Measurements from ENCODE around the gene DLGAP1.
"Not testable (repeated sequence)": the region's sequence is repeated elsewhere in the genome, so short reads cannot be mapped to it uniquely, and the experiment has no call there.

Gene DLGAP1

DNA sequence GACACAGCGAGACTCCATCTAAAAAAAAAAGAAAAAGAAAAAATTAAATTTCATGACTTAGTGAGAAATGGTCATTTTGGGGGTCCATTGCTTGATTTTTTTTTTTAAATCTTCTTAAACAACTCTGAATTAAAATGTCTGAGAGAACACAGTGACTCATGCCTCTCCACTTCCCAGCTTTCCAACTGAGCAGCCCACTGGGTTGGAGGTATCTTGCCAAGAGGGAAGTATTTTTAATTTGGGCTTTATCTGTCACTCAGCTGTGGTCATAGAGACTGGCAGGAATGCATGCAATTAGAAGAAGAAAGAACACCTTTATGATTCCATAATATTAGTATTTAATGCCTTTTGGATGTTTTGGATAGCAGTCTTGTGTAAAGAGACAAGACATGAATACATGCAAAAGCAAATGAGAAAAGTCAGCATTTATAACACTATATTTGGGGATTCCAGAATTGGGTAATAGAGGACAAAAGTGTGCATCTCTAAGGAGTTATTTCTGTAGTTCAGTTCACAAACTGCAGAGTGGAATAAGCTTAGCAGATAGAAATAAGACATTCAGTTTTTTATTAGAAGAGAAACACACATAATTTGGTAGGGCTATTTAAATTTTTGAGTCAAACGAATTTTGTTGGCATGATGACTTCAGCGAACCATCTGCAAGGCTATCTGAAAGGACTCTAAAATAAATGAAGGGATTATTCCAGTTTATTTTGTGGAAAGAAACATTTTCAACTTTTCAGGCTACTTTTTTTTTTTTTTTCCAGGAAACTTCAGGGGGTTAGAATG lies 750.4 kb downstream of the DLGAP1 start:
- no peak for DNase-seq

DNA sequence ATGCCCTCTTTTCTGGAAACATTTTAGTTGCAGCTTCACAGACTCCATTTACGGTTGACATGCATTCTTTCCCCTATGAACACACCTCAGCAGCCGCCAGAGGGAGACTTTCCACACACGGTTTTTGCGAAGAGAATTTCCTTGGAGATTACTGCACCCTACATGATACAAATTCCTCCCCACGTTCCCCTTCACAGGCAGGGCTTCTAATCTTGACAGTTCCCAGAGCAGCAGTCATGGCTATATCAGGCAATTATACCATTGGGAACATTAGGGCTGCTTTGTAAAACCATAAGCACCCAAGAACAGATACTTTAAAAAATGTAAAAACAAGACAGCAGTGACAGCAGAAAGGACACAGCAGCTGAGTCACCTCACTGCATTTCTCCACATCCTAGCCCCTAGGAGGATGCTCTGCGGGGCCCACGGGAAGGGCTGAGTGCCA lies 751.4 kb downstream of the DLGAP1 start:
- DNase-seq: no peak

DNA sequence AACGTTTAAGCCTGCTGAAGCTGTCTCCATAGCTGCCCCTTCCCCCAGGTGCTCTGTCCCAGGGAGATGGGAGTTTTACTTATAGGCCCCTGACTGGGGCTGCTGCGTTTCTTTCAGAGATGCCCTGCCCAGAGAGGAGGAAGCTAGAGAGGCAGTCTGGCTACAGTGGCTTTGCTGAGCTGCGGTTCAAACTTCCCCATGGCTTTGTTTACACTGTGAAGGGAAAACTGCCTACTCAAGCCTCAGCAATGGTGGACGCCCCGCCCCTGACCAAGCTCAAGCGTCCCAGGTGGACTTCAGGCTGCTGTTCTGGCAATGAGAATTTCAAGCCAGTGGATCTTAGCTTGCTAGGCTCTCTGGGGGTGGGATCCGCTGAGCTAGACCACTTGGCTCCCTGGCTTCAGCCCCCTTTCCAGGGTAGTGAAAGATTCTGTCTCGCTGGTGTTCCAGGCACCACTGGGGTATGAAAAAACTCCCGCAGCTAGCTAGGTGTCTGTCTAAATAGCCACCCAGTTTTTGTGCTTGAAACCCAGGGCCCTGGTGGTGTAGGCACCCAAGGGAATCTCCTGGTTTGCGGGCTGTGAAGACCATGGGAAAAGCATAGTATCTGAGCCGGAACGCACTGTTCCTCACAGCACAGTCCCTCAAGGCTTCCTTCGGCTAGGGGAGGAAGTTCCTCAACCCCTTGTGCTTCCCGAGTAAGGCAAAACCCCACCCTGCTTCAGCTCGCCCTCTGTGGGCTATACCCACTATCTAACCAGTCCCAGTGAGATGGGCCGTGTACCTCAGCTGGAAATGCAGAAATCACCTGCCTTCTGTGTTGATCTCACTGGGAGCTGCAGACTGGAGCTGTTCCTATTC lies 755.2 kb downstream of the DLGAP1 start:
- DNase-seq: not testable (repeated sequence)

DNA sequence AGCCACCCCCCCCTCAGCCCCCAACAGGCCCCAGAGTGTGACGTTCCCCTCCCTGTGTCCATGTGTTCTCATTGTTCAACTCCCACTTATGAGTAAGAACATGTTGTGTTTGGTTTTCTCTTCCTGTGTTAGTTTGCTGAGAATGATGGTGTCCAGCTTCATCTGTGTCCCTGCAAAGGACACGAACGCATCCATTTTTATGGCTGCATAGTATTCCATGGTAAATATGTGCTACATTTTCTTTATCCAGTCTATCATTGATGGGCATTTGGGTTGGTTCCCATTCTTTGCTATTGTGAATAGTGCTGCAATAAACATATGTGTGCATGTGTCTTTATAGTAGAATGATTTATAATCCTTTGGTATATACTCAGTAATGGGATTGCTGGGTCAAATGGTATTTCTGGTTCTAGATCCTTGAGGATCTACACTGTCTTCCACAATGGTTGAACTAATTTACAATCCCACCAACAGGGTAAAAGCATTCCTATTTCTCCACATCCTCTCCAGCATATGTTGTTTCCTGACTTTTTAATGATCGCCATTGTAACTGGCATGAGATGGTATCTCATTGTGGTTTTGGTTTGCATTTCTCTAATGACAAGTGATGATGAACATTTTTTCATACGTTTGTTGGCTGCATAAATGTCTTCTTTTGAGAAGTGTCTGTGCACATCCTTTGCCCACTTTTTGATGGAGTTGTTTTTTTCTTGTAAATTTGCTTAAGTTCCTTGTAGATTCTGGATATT lies 760.9 kb downstream of the DLGAP1 start:
- DNase-seq: not testable (repeated sequence)

DNA sequence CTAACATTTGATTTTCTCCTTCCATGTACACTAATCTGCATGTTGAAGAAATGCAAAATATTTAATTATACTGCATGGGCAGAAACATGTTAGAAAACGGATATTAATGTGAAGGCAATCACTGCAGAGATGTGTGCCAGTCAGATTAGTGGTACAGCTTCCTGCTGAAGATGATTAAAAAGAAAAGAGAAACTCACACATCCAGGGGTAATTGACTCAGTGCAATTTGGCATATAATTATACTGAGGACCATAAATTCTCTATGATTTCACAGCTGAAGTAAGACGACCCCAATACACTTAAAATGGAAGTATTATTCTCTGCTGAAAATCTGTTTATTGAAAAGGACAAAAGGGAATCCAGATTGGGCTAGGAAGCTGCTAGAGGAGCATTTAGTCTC lies 761.7 kb downstream of the DLGAP1 start:
- no peak for DNase-seq

DNA sequence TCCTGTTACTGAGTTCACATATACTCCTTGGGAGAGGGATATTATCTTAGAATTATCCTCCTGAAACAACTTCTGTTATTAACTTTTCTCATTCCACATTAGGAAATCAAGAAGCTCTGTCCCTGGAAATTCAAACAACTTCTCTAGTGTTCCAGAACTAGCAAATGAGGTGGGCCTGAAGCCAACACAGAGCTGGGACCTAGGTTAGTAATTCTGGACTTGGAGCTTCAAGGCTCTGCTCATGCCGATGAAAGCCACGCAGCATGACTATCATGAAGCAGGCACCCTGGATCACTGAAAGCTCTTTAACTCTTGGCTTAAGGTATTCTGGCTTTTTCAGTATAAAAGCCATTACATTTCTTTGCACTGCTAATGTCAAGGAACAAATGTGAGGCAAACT lies 762.4 kb downstream of the DLGAP1 start:
- no peak for DNase-seq

DNA sequence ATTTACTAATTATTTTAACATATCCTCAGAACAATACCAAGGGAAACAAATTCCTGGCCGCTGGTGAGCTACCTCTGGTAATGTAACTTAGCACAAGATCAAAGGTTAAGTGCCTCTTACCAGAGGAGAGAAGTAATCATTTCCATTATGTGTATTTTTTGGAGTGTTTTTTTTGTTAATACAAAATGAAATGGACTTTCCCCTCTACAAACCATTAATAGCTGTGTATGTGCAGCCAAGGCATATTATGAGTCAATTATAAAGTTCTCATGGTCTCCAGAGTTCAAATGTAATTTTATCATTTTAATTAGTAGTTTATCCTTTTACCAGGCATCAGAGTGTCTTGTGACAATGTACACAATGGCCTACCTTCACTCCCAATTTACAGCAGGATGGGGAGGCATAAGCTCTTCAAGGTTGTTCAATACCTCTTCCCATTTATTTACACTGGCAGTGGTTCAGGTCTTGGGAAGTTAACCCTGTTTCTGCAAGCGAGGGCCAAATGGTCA lies 762.9 kb downstream of the DLGAP1 start:
- DNase-seq: no peak

DNA sequence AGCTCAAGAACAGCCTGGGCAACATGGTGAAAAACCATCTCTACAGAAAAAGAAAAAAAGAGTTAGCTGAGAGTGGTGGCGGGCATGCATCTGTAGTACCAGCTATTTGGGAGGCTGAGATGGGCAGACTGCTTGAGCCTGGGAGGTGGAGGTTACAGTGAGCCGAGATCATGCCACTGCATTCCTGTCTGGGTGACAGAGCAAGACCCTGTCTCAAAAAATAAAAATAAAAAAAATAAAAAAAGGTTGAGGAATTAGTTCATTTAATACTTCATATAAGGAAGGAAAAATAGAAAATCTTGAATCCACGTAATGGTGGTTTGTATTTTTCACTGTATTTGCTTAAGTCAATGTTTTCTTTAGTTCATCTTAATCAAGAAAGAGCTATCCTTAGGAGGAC lies 763.4 kb downstream of the DLGAP1 start:
- DNase-seq: no peak

DNA sequence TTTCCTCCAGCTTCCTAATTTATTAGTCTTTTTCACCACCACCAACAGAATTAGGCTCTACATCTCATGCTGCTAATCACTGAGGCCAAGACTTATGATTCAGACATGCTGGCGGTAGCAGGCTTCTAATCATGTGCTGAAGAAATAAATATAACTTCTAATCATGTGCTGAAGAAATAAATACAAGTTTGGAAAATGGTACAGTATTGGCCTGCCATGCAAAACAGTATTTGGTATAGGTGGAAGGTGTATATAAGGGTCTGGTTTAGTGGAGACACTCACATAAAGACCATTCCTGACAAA lies 764.4 kb downstream of the DLGAP1 start:
- DNase-seq: no peak

DNA sequence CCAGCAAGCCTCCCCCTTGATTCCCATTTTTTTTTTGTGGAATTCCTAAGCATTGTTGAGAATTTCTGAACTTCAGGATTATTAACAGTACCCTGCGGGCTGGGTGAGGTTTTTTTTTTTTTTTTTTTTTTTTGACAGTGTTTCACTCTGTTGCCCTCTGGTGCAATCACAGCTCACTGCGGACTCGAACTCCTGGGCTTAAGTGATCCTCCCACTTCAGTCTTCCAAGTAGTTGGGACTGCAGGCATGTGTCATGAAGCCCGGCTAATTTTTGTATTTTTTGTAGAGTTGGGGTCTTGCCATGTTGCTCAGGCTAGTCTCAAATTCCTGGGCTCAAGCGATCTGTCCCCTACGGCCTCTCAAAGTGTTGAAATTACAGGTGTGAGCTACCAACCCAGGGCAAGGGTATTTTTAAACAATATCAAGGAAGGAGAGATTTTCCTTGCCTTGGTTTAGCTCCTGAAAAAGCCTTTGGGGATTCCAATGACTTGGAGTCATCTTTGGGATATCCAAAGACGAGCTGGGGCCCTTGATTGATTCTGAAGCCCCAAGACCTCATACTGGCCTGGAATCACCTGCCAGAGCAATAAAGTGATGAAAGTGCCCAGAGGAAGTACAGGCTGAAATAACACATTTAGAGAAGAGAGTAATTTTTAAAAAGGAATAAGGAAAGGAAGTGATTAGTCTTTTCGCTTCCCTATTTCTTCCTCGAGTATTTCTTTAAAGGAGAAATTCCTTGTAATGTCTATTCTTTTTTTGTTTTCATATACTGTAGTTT lies 764.9 kb downstream of the DLGAP1 start:
- no peak for DNase-seq

DNA sequence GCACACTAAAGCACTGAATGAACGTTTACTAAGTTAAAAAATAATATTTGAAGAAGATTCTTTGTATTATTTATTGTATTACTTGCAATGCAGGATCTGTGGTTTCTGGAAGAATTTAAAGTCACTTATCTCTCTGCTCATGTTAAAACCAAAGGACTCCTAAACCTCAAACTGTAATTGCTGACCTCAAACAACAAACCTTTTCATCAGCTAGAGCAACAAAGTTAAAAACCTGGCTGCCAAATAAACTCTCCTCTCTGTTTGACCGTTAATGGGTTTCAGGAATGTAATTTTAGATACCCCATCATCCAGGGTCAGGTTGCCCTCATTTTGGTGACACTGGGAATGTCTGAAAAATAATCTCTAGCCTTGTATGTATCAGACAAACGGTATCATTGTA lies 766.0 kb downstream of the DLGAP1 start:
- no peak for DNase-seq

DNA sequence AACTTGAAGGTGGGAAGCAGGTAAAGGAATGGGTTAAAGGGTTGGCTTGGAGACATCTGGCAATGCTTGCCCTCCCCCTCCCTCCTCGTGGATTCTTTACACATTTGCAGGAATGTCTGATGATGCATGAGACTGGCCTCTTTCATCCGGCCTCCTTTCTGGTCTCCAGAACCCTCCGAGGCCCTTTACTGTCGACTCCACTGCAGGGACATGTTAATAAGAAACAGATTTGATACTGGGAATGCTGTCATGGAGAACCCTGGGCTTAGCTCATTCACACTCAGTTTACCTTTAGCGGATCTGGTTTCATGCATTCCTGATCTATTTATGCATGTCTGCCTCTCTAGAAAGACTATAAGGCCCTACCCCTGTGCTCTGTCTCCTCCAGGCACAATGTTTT lies 766.4 kb downstream of the DLGAP1 start:
- peak; percentile 66 for DNase-seq

DNA sequence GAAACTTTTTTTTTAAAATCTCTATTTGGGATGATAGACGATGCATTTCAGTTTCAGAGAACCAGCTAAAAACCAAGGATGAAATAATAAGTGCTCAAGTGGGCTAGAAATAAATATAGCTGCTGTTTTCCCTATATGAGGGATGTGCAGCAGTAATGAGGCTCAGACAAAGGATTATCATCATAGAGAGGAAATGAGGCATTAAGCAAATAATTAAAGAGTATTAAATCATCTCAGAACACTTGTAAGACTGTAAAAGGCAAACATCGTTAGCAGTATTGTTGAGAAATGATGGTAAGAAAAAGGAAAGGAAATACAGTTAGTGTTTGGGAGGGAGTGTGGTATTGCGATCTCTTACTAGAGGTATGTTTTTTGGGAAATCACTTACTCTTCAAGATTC lies 771.6 kb downstream of the DLGAP1 start:
- DNase-seq: no peak

DNA sequence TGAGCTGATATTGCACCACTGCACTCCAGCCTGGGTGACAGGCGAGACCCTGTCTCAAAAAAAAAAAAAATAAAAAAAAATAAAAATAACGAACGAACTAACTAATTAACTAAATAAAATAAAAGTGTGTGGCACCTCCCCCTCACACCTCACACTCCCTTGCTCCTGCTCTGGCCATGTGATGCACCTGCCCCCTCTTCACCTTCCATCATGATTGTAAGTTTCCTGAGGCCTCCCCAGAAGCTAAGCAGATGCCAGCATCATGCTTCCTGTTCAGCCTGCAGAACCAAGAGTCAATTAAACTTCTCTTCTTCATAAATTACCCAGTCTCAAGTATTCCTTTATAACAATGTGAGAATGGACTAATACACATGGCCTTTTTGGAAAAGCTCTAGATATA lies 773.0 kb downstream of the DLGAP1 start:
- DNase-seq: no peak

DNA sequence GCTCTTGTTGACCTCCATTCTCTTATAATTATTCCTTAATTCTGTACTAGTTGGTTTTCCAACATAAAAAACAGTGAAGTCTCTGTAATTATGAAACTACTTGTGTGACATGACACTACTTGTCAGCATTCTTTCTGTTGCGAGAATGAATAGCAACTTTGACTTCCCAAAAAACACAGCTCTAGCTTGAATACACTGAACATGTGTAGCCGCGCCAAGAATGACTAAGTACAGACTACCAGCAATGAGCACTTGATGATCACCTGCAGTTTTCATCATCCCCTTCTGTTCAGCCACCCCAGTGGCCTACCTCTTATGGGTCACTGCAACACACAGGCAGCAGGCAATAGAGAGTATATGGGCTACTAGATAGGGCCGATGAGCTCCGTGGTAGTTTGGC lies 775.9 kb downstream of the DLGAP1 start:
- DNase-seq: no peak

DNA sequence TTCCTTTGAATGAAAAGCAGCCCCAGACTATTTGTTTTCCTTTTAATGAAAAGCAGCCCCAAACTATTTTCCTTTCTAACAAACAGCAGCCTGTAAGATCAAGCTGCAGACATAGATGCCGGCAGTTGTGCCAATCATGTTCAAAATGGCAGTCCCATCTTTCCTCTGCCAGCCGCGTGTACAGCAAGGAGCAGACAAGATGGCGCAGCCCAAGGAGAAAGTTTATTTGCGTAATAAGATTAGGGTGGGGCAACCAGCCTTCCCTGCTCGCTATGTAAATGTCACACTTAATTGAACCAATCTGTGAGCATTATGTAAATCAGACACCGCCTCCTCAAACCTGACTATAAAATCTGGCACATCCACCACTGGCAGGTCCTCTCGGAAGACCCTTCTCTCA lies 779.1 kb downstream of the DLGAP1 start:
- no peak for DNase-seq

DNA sequence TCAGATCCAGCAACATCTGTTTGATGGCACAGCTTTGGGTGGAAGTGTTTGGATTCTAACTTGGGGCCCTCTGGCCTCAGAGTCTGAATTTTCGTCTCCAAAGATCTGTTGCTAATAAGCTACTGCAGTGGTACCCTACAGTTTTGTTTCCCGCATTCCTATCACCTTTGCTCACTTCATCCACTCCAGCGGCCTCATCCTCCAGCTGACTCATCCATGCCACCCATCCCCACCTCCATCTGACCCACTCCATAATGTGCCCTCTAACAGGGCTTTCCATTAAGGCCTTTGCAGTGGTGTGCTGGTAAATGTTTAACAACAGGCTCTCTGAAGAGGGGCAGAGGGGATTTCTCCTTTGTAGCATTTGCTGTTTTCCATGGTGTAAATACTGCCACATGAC lies 779.7 kb downstream of the DLGAP1 start:
- no peak for DNase-seq

DNA sequence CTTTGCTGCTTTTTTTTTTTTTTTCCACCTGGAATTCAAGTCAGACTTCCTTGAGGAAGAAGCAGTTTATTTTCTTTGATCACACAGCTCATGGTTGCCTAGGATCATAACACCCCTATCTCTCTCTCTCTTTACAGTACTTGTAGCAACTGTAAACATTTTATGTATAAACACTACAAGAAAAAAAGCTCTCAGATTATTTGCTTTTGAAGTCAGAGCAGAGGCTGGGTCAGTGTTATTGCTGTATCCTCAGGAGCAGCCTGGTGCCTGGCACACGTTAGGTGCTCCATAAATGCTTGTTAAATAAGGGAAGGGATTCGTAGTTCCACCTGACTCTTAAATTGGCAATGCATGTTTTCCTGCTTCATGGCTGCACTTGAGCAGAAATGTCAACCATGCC lies 783.9 kb downstream of the DLGAP1 start:
- no peak for DNase-seq

DNA sequence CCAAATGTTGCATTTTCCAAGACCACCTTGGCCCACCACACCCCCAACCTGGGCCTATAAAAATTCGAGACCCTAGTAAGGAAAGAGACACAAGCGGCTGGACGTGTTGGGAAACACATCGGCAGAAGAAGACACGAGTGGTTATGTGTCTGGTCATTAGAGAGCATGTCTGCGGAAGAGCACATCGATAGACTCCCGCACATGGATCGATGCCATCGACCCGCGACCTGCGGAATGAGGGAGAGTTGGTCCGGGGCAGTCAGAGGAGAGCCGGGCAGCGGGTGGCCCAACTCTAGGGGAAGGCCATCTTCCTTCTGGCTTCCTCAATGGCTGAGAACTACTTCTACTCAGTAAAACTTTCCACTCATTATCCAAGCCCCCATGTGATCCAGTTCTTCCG lies 785.7 kb downstream of the DLGAP1 start:
- no peak for DNase-seq

DNA sequence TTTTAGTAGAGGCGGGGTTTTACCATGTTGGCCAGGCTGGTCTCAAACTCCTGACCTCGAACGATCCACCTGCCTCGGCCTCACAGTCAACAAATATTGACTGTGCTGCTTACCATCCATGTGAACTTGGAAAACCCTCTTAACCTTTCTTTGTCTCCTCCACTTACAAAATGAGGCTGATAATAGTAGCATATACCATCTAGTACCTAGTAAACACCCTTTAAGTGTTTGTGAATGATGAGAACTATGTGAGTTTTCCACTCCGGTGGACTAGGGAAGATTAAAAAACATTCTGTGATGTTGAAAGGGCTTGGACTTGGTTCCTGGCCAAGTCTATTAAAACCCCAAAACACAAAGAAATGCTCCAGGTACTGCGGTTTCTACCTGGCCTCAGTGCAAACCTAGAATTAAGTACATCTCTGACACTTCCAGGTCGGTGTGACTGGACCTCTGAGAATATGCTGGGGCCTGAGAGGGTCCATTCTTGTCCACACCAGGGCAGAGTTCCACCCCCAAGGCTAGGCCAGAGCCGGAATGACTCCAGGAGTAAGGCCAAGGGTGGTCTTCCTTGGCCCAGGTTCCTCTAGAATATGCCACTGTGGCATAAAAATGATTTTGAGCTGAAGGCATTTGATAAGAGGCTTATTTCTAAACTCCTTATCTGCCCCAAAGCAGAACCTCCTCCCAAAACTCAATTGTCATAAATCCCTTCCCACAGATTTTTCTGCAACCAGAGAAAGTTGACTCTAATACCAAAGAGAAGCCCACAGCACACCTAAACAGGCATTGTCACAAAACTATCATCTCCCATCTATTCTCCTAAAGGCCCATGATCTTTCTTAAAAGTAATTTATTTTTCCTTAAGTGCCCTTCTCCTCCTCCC lies 787.6 kb downstream of the DLGAP1 start:
- DNase-seq: no peak

DNA sequence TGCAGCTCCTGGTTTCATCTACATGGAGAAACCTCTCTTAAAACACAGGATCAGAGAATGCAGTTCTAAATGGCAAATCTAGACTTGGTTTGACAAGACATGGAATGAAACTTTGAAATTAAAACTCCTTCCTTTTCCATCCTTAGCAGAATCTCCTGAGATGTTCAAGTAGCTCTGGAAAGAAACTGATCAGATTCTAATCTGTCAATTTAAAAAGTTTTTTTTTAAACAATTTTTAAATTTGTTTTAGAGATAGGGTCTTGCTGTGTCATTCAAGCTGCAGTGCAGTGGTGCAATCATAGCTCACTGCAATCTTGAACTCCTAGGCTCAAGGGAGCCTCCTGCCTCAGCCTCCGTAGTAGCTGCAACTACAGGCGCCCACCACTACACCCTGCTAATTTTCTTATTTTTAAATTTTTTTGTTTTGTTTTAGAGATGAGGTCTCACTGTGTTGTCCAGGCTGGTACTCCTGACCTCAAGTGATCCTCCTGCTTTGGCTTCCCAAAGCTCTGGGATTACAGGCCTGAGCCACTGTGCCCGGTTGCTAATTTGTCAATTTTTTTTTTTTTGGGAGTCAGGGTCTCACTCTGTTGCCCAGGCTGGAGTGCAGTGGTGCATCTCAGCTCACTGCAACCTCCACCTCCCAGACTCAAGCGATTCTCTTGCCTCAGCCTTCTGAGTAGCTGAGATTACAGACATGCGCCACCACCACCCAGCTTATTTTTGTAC lies 788.4 kb downstream of the DLGAP1 start:
- DNase-seq: no peak

Measured in amniotic stem cell (primary cell).